Prostate gland (tissue), 2 donors: ENCODE measurements around the gene COL9A2.

Experiments
- CTCF ChIP-seq, 4 experiments: fragments of 200-600 bp in 2 of 4; fragments of 450-650 bp in 2 of 4; sonication (generic) in 2 of 4; IDR thresholded peaks; 1 replicate in 3 of 4; 2 replicates in 1 of 4; pipeline ENCODE4 v1.5.1; 2016 to 2019; ENCODE audit warnings: antibody characterized with exemption in 4 of 4, mild to moderate bottlenecking in 2 of 4, moderate library complexity in 2 of 4
- POLR2A ChIP-seq: fragments of 450-650 bp; IDR thresholded peaks from one replicate; pipeline ENCODE4 v1.6.1; 2016; ENCODE audit warnings: antibody characterized with exemption, mild to moderate bottlenecking
- POLR2AphosphoS5 ChIP-seq: sonication (generic); formaldehyde crosslinking; IDR thresholded peaks from one replicate; pipeline ENCODE4 v1.6.1; 2017; ENCODE audit warnings: antibody characterized with exemption

GRCh38 chr1:40300249-40300567, 16.9 kb downstream of the COL9A2 start:
- TF ChIP-seq POLR2A (no peak), CTCF (IDR thresholded peaks at IDR 0.05) (no peak), POLR2AphosphoS5 (no peak)
